Kidney (tissue), 14 donors: ENCODE results near the gene CYB561. TPM values are rescaled to one million over a fixed set of nuclear protein-coding genes. Genes with fewer than 3 reads are reported as not detected.
A peak's percentile ranks its signal among the peaks of the same experiment; 100 is the strongest.

Experiments used
- DNase-seq, 5 donors: peaks; one replicate each; pipeline ENCODE4 v3.0.0-alpha.2; 2013 to 2020
- FAIRE-seq: peaks from 2 replicates; lab custom pipeline; 2012; peaks lifted over from hg19 to GRCh38; lab: Jason Lieb, UNC
- H3K27ac ChIP-seq, 2 donors: one replicate each; pipeline ENCODE4 v1.7.0; 2013; ENCODE audit warnings: low read depth in 2 of 2, low read length in 2 of 2, inconsistent platforms in 1 of 2
- H3K27me3 ChIP-seq: one replicate; pipeline ENCODE4 v1.7.1; 2013; ENCODE audit warnings: low read length, inconsistent platforms; ENCODE audit not compliant: control insufficient read depth, insufficient read depth
- H3K36me3 ChIP-seq, 3 donors: one replicate each; pipeline versions ENCODE4 v1.7.0 to v1.7.1; 2013; ENCODE audit warnings: low read length in 3 of 3, control low read depth in 1 of 3, inconsistent platforms in 1 of 3; ENCODE audit not compliant: insufficient read depth in 3 of 3, control insufficient read depth in 2 of 3
- H3K4me1 ChIP-seq, 3 donors: one replicate each; pipeline versions ENCODE4 v1.7.0 to v1.7.1; 2013; ENCODE audit warnings: low read length in 3 of 3, inconsistent platforms in 1 of 3, low read depth in 1 of 3; ENCODE audit not compliant: control insufficient read depth in 2 of 3, insufficient read depth in 2 of 3
- H3K4me3 ChIP-seq, 3 donors: one replicate each; pipeline versions ENCODE4 v1.7.0 to v1.8.1; 2013; ENCODE audit warnings: low read length in 3 of 3, control low read depth in 1 of 3, inconsistent platforms in 1 of 3
- H3K9ac ChIP-seq, 3 donors: one replicate each; pipeline versions ENCODE4 v1.7.0 to v1.7.1; 2013; ENCODE audit warnings: low read length in 3 of 3, control low read depth in 1 of 3, inconsistent platforms in 1 of 3
- H3K9me3 ChIP-seq, 3 donors: one replicate each; pipeline versions ENCODE4 v1.7.0 to v1.7.1; 2013; ENCODE audit warnings: low read length in 3 of 3, control low read depth in 1 of 3, inconsistent platforms in 1 of 3; ENCODE audit not compliant: control insufficient read depth in 2 of 3, insufficient read depth in 1 of 3
- CTCF ChIP-seq: IDR thresholded peaks from 3 replicates; pipeline ENCODE4 v1.5.1; 2012; ENCODE audit warnings: mild to moderate bottlenecking, moderate library complexity, borderline replicate concordance; ENCODE audit not compliant: insufficient read depth; ENCODE audit errors: extremely low read depth
- intact Hi-C: fragments of 100-400 bp; cut with DNase I; formaldehyde crosslinking; loops from one replicate; pipeline ENCODE4 v1.11.1; 2022
- polyA plus RNA-seq: library from polyadenylated mRNA; stranded (reverse); fragments of 350-450 nt; fragmentation: Illumina TruSeq; extraction: RNeasy Lipid Tissue Mini Kit (QIAGEN cat#74804); gene quantifications from one replicate; pipeline ENCODE4 v1.2.3, GENCODE V29; 2014; ENCODE audit warnings: low read depth, low replicate concordance; ENCODE audit not compliant: insufficient read depth
- total RNA-seq: library from RNA; stranded (reverse); fragmentation: NEBNext Ultra II Directional; extraction: Animal tissue kit (Norgen Biotek cat#: 25700); gene quantifications from one replicate; pipeline ENCODE4 v1.2.1, GENCODE V29; 2021
- donor health status: control.
- donor health status: control.
- donor health status: control.
- donor health status: control.
- donor health status: control.
- donor health status: DM: yes; HTN: yes; CAD: no.
- donor health status: Normal renal cell carcinoma (clear cell type).

CYB561 gene
- total and polyA plus RNA-seq, 2 donors from 2014 or later, result 38.4 to 51.1 TPM

- Histone ChIP-seq H3K9me3 (no peaks in the 10 kb centered on the region), H3K27me3 (no peaks in the 10 kb centered on the region), H3K4me3 (no peak overlapping the region), H3K4me1 (peaks cover 0 to 9% (median 3%) of the 10 kb centered on the region in 3 donors), H3K9ac (no peak overlapping the region), H3K27ac (no peak overlapping the region), H3K36me3 (peaks cover 0 to 5% (median 0%) of the 10 kb centered on the region in 3 donors)
- DNase-seq (peak in 2 of 5 donors; percentile 17 to 37), FAIRE-seq (no peak)
- no peak for TF ChIP-seq CTCF
- intact Hi-C loops, result no loop called here
These were observed 42.7 kb upstream of the CYB561 start for GRCh38 chr17:63488851-63489250.

- H3K27me3 ChIP-seq, result no peaks in the 10 kb centered on the region
- no peak overlapping the region for H3K27ac ChIP-seq
- H3K4me3 ChIP-seq, result no peak overlapping the region
- FAIRE-seq, result no peak
- DNase-seq, result peak in 2 of 5 donors; percentile 19 to 49
- no peaks in the 10 kb centered on the region for H3K9me3 ChIP-seq
- H3K9ac ChIP-seq, result no peak overlapping the region
- no peaks in the 10 kb centered on the region for H3K4me1 ChIP-seq
- TF ChIP-seq CTCF, result no peak
- H3K36me3 ChIP-seq, result peaks cover 0 to 8% (median 0%) of the 10 kb centered on the region in 3 donors
- intact Hi-C loops, result no loop called here
These were observed 40.9 kb upstream of the CYB561 start for GRCh38 chr17:63487014-63487339.

- intact Hi-C loops, result no loop called here
- H3K4me1 ChIP-seq, result no peaks in the 10 kb centered on the region
- no peak for TF ChIP-seq CTCF
- no peak overlapping the region for H3K27ac ChIP-seq
- no peaks in the 10 kb centered on the region for H3K27me3 ChIP-seq
- H3K36me3 ChIP-seq, result peaks cover 0 to 8% (median 0%) of the 10 kb centered on the region in 3 donors
- no peak overlapping the region for H3K4me3 ChIP-seq
- DNase-seq, result peak in 2 of 5 donors; percentile 21 to 47
- no peaks in the 10 kb centered on the region for H3K9me3 ChIP-seq
- H3K9ac ChIP-seq, result no peak overlapping the region
- no peak for FAIRE-seq
These were observed 40.4 kb upstream of the CYB561 start for GRCh38 chr17:63486317-63487013.
